Colonic mucosa (tissue), 4 donors: ENCODE measurements around the gene AGAP1. TPM values are rescaled to one million over a fixed set of nuclear protein-coding genes. Genes with fewer than 3 reads are reported as not detected.

Source experiments
- DNase-seq: peaks from one replicate; pipeline ENCODE4 v3.0.0-alpha.2; 2020
- H3K27ac ChIP-seq: fragments of 200-600 bp; one replicate; pipeline ENCODE4 v1.8.0; 2021
- H3K27me3 ChIP-seq: fragments of 200-600 bp; one replicate; pipeline ENCODE4 v1.8.0; 2021
- H3K36me3 ChIP-seq: fragments of 200-600 bp; one replicate; pipeline ENCODE4 v1.8.0; 2021
- H3K4me1 ChIP-seq: fragments of 200-600 bp; one replicate; pipeline ENCODE4 v1.8.0; 2021; ENCODE audit warnings: mild to moderate bottlenecking
- H3K4me3 ChIP-seq: fragments of 200-600 bp; one replicate; pipeline ENCODE4 v1.8.0; 2021
- H3K9ac ChIP-seq, 2 donors: one replicate each; pipeline ENCODE4 v1.7.0; 2013; ENCODE audit warnings: control low read depth in 2 of 2, low read depth in 2 of 2, low read length in 2 of 2
- H3K9me3 ChIP-seq: fragments of 200-600 bp; one replicate; pipeline ENCODE4 v1.8.0; 2021
- CTCF ChIP-seq: fragments of 200-600 bp; IDR thresholded peaks from one replicate; pipeline ENCODE4 v1.8.0; 2022; ENCODE audit warnings: antibody characterized with exemption, mild to moderate bottlenecking
- intact Hi-C: fragments of 100-400 bp; cut with DNase I; formaldehyde crosslinking; loops from one replicate; pipeline ENCODE4 v1.14.1; 2022
- total RNA-seq, 2 donors: library from RNA; stranded (reverse); fragmentation: NEBNext Ultra II Directional in 1 of 2; extraction: Animal tissue kit (Norgen Biotek cat#: 25700) in 1 of 2; gene quantifications; one replicate each; pipeline ENCODE4 v1.2.1, GENCODE V29; 2021
- donor health status: healthy.
- donor health status: DM: no; HTN: no; CAD: no.
- donor health status: DM: no; HTN: no; CAD: no.

The AGAP1 gene
- total RNA-seq, 2 donors from 2014 or later, result 62.1 to 62.9 TPM

GRCh38 chr2:235630718-235631296, 137.0 kb downstream of the AGAP1 start:
- H3K27me3 ChIP-seq, result no peaks in the 10 kb centered on the region
- H3K27ac ChIP-seq, result no peak overlapping the region
- no peak for TF ChIP-seq CTCF
- DNase-seq, result no peak
- no peak overlapping the region for H3K9ac ChIP-seq
- H3K9me3 ChIP-seq, result no peaks in the 10 kb centered on the region
- intact Hi-C loops, result no loop called here
- no peaks in the 10 kb centered on the region for H3K36me3 ChIP-seq
- H3K4me1 ChIP-seq, result no peaks in the 10 kb centered on the region
- no peak overlapping the region for H3K4me3 ChIP-seq

- DNase-seq, result no peak
- TF ChIP-seq CTCF, result no peak
- intact Hi-C loops, result no loop called here
- H3K27me3 ChIP-seq, result no peaks in the 10 kb centered on the region
- no peak overlapping the region for H3K4me3 ChIP-seq
- H3K4me1 ChIP-seq, result peaks cover under 1% of the 10 kb centered on the region
- no peaks in the 10 kb centered on the region for H3K36me3 ChIP-seq
- no peaks in the 10 kb centered on the region for H3K9me3 ChIP-seq
- no peak overlapping the region for H3K9ac ChIP-seq
- no peak overlapping the region for H3K27ac ChIP-seq
Measured at GRCh38 chr2:235634435-235635158, 140.8 kb downstream of the AGAP1 start.

- H3K36me3 ChIP-seq, result no peaks in the 10 kb centered on the region
- no peak overlapping the region for H3K9ac ChIP-seq
- no peak for TF ChIP-seq CTCF
- no peaks in the 10 kb centered on the region for H3K9me3 ChIP-seq
- no peak overlapping the region for H3K27ac ChIP-seq
- H3K27me3 ChIP-seq, result no peaks in the 10 kb centered on the region
- H3K4me3 ChIP-seq, result no peak overlapping the region
- intact Hi-C loops, result no loop called here
- peaks cover 5% of the 10 kb centered on the region for H3K4me1 ChIP-seq
- no peak for DNase-seq
Measured at GRCh38 chr2:235636546-235636945, 142.7 kb downstream of the AGAP1 start.

- Histone ChIP-seq H3K4me1 (peaks cover 5% of the 10 kb centered on the region), H3K27me3 (no peaks in the 10 kb centered on the region), H3K36me3 (no peaks in the 10 kb centered on the region), H3K9ac (no peak overlapping the region), H3K27ac (no peak overlapping the region), H3K4me3 (no peak overlapping the region), H3K9me3 (no peaks in the 10 kb centered on the region)
- intact Hi-C loops, result no loop called here
- DNase-seq, result no peak
- TF ChIP-seq CTCF, result no peak
Measured at GRCh38 chr2:235637896-235638295, 144.1 kb downstream of the AGAP1 start.

- Histone ChIP-seq H3K27ac (peak overlapping the region; percentile 53), H3K4me1 (peaks cover 5% of the 10 kb centered on the region), H3K27me3 (no peaks in the 10 kb centered on the region), H3K36me3 (no peaks in the 10 kb centered on the region), H3K9me3 (no peaks in the 10 kb centered on the region), H3K9ac (no peak overlapping the region), H3K4me3 (no peak overlapping the region)
- no peak for TF ChIP-seq CTCF
- no peak for DNase-seq
- intact Hi-C loops, result no loop called here
Measured at GRCh38 chr2:235638541-235639427, 144.9 kb downstream of the AGAP1 start.
